HG03039 (cell line): ENCODE measurements around the gene CLSTN2.

Experiments
- ATAC-seq: cut with Tn5 transposase; IDR thresholded peaks from one replicate; pipeline ENCODE4 v1.9.1; 2021; ENCODE audit warnings: mild to moderate bottlenecking, moderate library complexity; ENCODE audit not compliant: unreplicated experiment

Gene CLSTN2

DNA sequence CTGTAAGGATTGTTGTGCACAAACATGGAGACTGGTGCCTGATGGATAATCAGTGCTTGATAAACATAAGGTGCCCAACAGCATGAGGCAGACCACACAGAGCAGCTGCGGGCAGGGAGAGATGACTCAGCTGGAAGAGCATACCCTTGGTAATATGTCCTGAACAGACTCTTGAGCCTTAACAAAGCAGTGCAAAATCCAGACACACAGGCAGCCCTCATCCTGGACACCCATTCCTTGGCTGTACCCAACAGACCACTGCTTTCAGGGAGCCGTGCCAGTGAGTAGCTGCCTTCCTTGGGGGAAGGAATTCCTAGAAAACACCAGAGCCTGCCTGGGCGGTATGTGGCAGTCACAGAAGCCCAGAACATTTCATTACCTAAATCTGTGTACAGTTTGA, 156.2 kb downstream of the CLSTN2 start:
- ATAC-seq: no peak

DNA sequence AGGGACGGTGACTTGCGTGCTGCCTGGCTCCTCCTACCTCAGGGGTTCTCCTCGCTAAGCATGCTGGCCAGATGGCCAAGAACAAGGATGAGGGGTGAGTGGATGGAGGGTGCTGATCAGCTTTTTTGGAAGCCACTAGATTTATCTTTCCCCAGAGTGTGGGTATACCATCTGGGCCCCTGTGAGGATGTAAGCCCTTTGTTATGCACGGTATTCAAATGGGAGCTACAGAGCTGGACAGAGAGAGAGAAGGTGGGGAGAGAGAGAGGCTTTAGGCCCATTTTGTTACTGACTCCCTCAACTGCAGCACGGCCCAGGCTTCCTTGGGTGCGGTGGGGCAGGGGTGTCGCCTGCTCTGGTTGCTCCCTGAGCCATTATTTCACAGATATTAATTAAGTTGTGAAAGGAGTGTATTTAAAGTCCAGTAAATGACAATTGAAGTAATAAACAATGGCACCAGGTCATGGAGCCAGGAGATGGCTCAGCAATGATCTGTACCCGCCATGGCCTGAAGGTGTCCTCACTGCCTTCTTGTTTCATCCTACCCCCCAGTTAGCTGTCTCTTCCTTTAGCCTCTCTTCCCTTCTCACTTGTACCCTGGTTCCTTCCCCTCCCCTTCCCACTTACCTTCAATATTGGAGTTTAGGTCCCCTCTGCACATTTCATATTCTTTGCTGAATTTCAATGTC, 158.0 kb downstream of the CLSTN2 start:
- ATAC-seq: no peak

DNA sequence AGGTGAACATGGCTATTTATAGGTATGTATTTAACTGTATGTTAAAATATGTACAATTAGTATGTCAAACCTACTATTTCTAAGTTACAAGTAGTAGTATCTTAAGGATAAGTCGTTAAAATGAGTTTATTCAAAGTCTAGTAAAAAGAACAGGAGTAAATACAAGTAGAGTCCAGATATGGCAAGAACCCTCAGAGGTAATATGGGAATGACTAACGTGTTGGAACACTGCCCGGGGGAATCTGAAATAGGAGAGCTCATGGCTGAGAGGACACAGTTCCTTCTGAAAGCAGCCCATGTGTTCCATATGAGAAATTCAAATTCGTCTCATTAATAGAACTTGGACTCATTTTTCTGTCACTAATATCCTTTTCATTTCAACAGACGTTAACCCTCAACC, 158.8 kb downstream of the CLSTN2 start:
- ATAC-seq: no peak

DNA sequence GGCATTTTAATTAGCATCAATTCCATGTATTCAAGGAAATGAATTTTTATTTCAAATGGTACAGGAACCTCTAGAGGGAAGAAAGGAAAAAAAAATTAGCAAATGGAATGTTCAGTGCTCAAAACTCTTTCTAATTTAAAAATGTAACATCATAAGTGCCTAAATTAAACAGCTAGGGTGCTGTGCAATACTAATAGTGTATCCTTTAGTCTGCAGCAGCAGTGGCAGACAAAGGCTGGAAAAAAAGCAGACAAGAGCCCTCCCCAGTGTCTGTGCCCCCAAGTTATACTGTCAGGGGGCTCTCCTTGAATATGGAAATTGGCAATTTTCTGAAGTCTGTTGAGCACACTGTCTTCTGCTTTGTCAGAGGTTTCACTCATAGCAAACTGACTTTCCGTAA, 159.5 kb downstream of the CLSTN2 start:
- no peak for ATAC-seq

DNA sequence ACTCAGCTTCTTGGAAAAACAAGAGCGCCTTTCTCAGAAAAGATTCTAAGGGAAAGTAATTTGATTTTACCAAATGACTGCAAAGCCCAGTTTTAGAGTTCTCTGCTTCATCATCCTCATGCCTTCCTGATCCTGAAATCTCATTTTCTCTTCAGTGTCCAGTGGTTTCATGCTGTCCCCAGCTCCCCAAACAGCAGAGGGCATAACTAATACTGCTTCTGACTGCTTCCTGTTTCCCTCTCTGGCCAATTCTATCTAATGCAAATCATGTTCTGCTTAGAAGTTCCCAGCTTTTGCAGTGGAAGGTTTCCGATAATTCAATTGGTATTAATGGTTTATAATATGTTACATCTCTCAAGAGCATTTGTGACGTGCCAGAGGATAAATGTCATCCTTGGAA, 161.1 kb downstream of the CLSTN2 start:
- no peak for ATAC-seq

DNA sequence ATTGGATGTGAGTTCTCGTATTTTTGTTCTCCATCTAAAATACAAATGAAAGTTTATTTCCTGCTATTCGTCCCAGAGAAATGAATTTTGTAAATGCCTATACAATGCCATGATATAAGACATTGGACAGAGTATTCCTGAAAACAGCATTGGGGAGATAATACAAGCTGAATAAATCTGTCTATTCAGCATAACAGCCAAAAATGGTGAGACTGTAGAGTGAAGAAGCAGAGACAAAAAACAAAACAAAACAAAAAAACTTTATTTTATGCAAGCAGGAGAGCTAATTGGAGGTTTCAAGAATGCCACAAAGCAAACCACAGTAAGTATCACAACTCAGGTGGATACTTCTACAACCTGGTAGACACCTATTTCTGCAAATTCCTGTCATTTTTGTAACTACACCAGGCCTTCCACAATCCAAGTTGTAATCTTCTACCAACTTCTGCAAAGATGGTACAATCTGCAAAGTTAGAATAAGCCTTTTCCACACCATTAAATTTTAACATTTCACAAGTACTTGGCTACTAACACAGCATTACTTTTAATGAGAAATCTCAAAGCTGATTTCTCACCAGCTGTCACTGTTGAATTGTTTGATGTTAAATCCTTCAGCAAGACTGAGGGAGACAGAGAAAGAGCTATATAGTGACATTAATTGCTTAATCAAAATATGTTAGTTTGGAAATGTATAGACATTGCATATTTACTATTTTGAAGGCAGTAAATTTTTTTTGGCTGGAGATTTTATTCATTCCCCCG, 163.1 kb downstream of the CLSTN2 start:
- ATAC-seq: no peak

DNA sequence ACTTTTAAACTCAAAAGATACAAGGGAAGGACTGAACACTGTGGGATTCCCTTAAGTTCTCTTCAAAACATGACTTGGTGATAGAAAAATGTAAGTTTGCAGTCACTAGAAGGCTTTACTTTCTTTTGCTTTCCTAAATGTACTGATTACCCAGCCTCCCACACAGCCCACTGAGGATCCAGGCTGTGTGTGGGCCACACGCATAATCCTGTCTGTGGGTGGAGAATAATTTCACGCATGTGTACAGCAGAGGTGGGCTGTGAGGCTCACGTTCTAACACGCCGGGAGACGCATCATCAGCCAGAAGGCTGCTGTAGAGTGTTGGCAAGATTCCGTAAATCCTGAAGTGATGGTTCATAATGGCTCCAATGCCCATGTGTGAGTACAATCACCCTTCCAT, 165.5 kb downstream of the CLSTN2 start:
- no peak for ATAC-seq

DNA sequence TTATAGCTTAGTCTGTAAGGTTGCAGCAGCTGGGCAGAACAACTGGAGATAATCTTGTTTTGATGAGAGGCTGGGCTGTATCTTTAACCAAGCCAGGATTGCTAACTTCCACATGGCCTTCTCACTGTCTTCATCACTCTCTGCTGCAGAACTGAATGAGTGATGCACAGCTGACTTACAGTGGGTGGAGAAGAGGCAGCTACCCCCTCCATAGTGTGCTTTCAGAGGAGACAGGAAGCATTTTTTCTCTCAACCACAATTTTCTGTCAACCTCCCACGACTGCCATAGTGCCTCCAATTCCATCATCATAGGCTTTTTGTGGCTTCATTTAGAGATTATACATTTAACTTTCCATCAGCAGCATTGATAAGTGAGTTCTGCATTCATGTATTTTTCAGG, 168.2 kb downstream of the CLSTN2 start:
- no peak for ATAC-seq

DNA sequence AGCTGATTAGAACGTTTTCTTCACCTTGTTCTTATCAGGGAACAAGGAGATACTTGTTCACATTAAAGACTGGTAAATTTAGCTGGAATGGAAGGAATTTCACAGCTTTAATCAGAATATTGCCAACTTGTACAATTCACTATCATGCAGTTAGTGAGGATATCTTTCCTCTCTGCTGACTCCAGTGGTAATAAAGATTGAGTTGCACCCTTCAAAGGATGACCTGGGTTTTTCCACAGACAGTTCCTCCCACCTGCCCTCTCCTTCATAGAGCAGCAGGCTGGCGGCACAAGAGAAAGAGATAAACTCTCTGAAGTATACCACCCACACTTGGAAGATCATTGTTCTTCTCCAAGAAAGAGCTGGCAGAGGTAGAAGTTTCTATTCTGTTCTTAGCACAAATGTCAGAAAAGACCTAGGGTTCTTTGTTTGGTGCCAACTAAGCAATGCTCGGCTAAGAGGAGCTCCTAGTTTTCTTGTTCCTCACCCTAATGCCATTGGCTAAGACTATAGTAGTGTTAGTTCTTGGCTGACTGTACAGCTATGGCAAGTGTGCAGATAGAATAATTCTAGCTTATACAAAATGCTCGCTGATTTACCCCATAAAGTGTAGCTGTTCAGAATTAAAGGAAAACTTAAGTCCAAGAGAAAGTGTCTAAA, 169.1 kb downstream of the CLSTN2 start:
- ATAC-seq: no peak

DNA sequence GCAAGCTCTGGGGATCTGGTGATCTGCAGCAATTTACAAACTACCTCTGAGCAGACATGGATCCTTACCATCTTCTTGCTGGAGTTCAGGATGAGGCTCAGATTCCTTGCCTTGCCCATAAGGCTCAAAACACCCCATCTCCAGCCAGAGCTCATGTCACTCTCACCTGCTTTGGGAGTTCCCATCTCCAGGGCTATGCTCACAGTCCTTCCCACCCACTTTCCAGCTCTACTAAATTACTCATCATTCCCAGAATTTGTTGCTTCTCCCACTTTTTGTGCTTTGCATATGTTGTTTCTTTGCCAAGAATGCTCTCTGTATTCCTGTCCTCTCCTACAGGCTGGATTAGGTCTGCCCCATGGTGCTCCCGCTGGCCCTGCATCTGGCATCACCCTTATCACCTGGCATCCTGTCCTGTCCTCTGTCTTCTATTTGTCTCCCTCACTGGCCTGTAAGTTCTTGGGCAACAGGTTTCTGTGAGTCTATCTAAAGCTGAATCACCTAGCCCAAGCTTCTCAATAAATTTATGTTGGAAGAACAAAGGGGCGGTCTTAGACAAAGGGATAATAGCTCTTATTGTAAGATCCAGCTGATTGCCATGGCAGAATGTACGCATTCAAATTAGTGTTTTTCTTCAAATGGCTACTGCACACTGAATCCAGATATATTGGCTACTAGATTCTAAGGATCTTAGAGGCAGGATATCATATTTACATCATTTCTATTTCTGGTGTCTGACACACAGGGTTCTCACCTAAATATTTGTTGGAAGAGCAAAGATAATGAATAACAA, 179.2 kb downstream of the CLSTN2 start:
- no peak for ATAC-seq

DNA sequence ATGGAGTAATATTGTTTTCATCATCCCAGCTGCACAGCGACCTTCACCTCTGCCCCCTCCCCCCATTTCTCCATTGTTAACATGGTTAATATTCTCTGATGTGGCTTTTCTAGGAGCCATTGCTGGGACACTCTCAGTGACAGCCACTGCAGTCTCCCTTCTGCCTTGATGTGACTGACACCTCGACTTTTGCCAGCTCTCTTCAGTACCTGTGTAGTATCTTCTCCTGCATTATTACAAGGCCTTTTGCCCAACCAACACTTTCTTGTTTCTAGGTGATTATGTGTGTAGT, 179.8 kb downstream of the CLSTN2 start:
- ATAC-seq: no peak

DNA sequence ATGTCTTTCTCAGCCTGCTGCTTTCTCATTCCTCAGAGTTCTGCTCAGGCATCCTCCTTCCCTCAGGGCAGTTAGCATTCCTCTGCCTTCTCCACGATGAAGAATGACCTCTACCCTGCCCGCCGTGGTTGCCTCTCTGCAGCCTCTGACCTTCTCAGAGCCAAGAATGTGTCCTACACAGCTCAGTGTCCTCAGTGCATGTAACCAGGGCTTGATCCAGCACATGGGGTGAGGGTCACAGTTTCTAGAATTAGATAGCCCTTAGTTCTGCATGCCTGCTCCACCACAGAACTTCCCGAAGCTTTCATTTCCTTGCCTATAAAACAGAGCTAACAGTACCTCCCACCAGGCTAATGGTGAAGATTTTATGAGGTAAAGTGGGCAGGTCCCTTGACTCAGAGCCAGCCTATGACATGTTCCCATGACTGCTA, 182.1 kb downstream of the CLSTN2 start:
- no peak for ATAC-seq

DNA sequence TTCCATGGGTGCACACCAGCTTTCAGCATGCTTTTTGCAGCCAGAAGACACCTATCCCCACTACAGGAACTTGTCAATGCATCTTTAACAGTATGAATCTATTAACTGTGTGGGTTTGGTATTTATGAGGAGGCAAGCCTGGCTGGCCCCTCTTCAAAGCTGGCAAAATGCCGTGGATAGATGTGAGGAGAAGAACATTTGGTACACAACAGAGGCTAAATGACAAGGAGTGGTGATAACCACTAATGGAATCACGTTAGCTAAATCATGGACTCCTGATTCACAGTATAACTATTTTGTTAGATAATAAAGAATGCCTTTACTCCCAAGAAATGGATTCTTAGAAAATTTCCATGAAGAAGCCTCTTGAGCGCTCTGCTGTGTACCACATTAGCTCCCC, 187.2 kb downstream of the CLSTN2 start:
- ATAC-seq: no peak

DNA sequence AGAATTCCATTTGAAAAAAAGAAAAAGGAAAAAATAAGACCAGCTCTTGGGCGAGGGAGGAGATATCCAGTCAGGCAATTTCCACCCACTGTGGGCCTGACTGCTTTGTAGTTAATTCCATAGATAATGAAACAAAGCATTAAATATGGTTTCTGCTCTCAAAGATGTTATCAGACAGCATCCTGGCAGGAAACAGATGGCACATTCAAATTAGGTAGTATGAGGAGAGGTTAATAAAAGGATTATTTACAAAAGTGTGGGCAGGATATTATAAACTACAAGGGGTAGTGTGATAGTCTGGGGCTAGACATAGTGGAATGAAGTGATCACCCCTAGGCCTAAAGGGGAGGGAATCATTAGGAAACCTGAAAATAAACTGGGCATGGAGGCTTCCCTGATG, 193.2 kb downstream of the CLSTN2 start:
- no peak for ATAC-seq

DNA sequence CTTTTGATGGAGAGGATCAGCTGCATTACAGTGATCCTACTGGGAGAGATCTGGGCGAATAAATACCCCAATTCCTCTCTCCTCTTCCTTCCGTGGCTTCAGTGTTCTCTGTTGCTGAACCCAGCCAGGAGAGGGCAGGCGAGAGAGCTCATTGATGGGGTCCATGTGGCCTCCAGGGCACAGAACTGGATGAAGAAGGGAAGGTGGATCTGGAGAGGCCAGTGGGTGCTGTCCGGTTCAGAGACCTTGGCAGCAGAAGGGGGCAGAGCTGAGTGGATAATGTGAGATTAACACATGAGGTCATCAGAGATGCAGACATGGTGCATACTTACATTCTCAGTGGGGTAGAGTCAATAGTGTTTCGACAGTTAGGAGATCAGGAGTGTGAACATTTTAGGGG, 193.6 kb downstream of the CLSTN2 start:
- peak; percentile 65 for ATAC-seq

DNA sequence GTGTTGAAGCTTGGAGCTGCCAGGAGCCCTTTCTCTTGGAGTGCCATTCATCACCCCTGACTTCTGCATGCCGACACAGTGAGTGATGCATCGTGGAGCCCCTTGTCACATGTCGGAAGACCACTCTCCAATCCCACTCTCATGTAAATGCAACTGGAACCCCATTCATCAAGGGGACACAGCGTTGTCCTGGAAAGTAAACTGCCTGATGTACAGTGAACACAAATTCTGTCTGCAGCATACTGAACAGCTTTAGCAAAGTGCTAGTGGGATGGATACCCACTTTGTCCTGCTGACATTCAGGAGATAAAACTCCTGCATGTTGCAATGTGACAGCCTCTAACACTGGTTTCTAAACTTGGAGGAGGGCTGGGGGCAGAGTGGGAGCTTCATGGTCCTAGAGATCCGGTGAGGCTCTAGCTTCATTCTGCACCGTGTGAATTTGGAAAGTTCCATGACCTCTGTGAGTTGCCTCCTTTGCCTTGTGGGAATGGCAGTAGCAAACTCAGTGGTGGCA, 194.8 kb downstream of the CLSTN2 start:
- ATAC-seq: no peak

DNA sequence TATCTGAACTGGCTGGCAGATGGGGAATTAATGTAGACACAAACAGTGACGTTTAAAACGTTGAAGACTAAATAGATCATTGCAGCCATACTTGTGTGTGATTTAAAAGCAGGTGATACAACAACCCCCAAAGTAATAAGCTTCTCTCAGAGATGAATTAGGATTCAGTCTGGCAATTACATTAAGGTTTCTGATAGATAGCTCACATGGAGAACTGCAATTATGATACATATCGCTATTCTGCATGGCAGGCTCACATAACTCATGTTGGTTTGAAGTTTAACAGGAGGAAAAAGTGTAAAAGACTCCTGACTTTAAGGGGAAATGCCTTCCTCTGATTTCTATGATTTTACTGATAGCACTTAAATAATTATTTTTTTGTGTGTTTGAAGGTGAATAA, 196.9 kb downstream of the CLSTN2 start:
- ATAC-seq: no peak

DNA sequence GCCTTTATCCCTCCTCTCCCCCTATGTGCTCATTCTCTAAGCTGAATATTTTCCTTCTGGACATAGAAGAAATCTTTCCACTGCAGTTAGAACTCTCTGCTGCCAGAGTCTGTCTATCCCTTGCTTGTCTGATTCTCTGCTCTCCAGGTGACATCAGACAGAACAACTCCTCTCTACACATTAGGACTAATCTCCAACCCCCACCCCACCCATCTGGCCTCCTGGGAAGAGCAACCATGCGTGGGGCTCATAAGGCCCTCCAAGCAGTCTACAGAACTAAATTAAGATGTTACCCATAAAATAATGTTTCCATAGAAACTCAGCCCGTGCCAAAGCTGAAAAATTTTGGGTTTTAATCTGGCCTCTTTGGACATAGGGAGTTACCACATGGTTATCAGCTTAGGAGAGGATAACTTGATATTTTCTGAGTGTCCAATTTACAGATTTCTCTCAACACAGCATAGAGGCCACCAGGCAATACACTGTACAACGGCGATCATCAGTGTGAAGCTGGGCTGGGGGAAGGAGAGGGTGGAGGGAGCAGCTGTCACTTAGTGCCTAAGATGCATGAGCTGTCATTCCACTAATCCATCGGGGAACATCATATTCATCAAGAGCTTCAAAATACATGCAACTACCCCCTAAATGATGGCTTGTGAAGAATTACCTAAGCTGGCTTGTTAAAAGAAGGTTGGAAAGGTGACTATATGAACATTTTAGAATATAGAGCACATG, 199.4 kb downstream of the CLSTN2 start:
- ATAC-seq: no peak

DNA sequence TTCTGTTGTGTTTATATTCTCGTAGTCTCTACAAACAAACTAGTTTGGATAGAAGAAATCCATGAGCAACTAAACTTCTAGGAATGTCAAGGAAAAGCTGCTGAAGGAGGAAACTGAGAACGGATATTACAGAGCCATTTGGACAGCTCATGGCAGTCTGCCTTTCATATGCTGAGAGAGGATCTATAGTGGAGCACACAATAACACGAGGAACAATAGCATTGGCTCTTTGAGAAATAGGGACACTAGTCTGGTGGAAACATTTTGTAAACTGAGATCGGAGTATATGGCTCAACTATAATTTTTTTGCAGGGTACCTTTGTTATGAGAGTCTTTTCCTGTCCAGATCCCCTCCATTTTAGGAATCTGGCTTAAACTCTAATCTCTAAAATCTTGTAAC, 200.5 kb downstream of the CLSTN2 start:
- ATAC-seq: no peak

DNA sequence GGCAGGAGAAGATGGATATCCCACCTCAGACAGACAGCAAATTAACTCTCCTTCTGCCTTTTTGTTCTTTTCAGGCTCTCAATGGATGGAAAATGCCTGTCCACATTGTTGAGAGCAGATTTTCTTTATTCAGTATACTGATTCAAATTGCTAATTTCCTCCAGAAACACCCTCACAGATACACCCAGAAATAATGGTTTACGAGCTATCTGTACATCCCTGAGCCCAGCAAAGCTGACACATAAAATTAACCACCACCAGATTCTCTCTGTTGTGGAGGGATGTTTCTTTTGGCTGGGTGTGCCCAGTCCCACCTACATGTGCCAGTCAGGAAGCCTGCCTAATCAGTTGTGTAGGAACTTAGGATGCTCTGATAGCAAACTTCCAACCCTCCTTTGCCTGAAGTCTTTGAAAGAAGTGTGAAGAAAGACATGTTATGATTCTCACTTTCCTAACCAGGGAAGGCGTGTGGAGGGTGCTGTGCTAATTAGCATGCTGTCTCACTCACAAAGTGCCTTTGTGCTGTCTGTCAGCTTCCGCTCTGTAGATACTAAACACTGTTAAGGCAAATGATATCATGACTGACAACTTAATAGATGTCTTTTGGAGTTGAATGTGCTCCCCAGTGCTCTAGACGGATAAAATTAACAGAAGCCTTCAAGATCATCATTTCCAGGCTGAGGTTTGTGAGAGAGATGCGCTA, 208.5 kb downstream of the CLSTN2 start:
- no peak for ATAC-seq
